GM12878 (cell line): ENCODE measurements around the gene AMPH. TPM values are rescaled to one million over a fixed set of nuclear protein-coding genes. Genes with fewer than 3 reads are reported as not detected.

Source experiments
- ATAC-seq: fragments of 200-7000 bp; cut with Tn5 transposase; 3 replicates; pipeline ENCODE4 v1.9.1; 2020; ENCODE audit warnings: mild to moderate bottlenecking, moderate library complexity
- BruUV-seq: library from RNA; stranded (reverse); fragments of 400-500 nt; replicated peaks from 2 replicates; lab custom pipeline; 2021; lab: Mats Ljungman, UMichigan
- CTCF ChIA-PET: fragments of 300-600 bp; sonication (Branson Sonifier 250); formaldehyde crosslinking; extraction: SDS; loops from one replicate; lab custom pipeline; 2021; ENCODE audit warnings: inconsistent platforms; lab: Yijun Ruan, JAX
- POLR2A ChIA-PET: fragments of 350-600 bp; formaldehyde crosslinking; extraction: SDS; loops from one replicate; lab custom pipeline; 2021; ENCODE audit warnings: inconsistent platforms; lab: Charles Lee
- RAD21 ChIA-PET: fragments of 300-600 bp; sonication (Branson Sonifier 250); formaldehyde crosslinking; loops from one replicate; lab custom pipeline; 2023; ENCODE audit warnings: antibody characterized with exemption; ENCODE audit not compliant: unreplicated experiment; lab: Charles Lee
- SMC1A ChIA-PET: fragments of 300-600 bp; sonication (Branson Sonifier 250); formaldehyde crosslinking; loops from one replicate; lab custom pipeline; 2023; ENCODE audit not compliant: unreplicated experiment, uncharacterized antibody; lab: Charles Lee
- DNase-seq: peaks from one replicate; pipeline ENCODE4 v3.0.0-alpha.2; 2011; ENCODE audit warnings: low read depth, low spot score
- FAIRE-seq: peaks from 3 replicates; lab custom pipeline; 2011; peaks lifted over from hg19 to GRCh38; lab: Jason Lieb, UNC
- H2AFZ ChIP-seq: 2 replicates; pipeline ENCODE4 v1.6.0; 2011; ENCODE audit warnings: low read depth, low read length, control low read depth; ENCODE audit not compliant: control insufficient read depth
- H3K27ac ChIP-seq: 2 replicates; pipeline ENCODE4 v1.5.1; 2011; ENCODE audit warnings: control low read depth; ENCODE audit not compliant: control insufficient read depth, insufficient read depth
- H3K27me3 ChIP-seq, 2 experiments: replicated peaks in 1 of 2; 2 replicates each; pipeline versions ENCODE4 v1.6.0 to v1.6.1; 2011; ENCODE audit warnings: low read length in 1 of 2; ENCODE audit not compliant: control insufficient read depth in 2 of 2, insufficient read depth in 2 of 2
- H3K36me3 ChIP-seq, 2 experiments: 2 replicates each; pipeline ENCODE4 v1.5.1; 2011; ENCODE audit warnings: low read length in 1 of 2; ENCODE audit not compliant: control insufficient read depth in 2 of 2, insufficient read depth in 2 of 2
- H3K4me1 ChIP-seq: 2 replicates; pipeline ENCODE4 v1.6.1; 2011; ENCODE audit warnings: mild to moderate bottlenecking, low read length, moderate library complexity, mixed read lengths; ENCODE audit not compliant: control insufficient read depth, insufficient read depth
- H3K4me2 ChIP-seq: 2 replicates; pipeline ENCODE4 v1.6.0; 2011; ENCODE audit warnings: control low read depth; ENCODE audit not compliant: control insufficient read depth, insufficient read depth
- H3K4me3 ChIP-seq: fragments of 200-600 bp; sonication (generic); 2 replicates; pipeline ENCODE4 v1.5.1; 2016
- H3K79me2 ChIP-seq: 2 replicates; pipeline ENCODE4 v1.6.0; 2011; ENCODE audit warnings: low read length; ENCODE audit not compliant: control insufficient read depth, insufficient read depth
- H3K9ac ChIP-seq: 2 replicates; pipeline ENCODE4 v1.8.0; 2011; ENCODE audit warnings: low read length, control low read depth, mixed read lengths; ENCODE audit not compliant: control insufficient read depth, insufficient read depth
- H3K9me3 ChIP-seq: replicated peaks from 3 replicates; pipeline ENCODE4 v1.5.1; 2011; ENCODE audit warnings: mild to moderate bottlenecking, low read length; ENCODE audit not compliant: control insufficient read depth, insufficient read depth
- H4K20me1 ChIP-seq: 2 replicates; pipeline ENCODE4 v1.6.0; 2011; ENCODE audit not compliant: control insufficient read depth, insufficient read depth
- BCL11A ChIP-seq: IDR thresholded peaks from 2 replicates; pipeline ENCODE4 v1.6.1; 2011; ENCODE audit warnings: low read depth, low read length
- BHLHE40 ChIP-seq, 2 experiments: fragments of 450-650 bp in 1 of 2; IDR thresholded peaks; 2 replicates each; pipeline ENCODE4 v1.6.1; 2011 to 2017; ENCODE audit warnings: low read depth in 2 of 2, borderline replicate concordance in 1 of 2, improper control_type of control experiment in 1 of 2, low read length in 1 of 2, mild to moderate bottlenecking in 1 of 2
- CBFB ChIP-seq: IDR thresholded peaks from 2 replicates; pipeline ENCODE4 v1.6.1; 2016; ENCODE audit warnings: antibody characterized with exemption, low read depth
- KAT2A ChIP-seq: conservative IDR thresholded peaks from 2 replicates; pipeline ENCODE4 v1.6.1; 2011; ENCODE audit warnings: low read depth, low read length; ENCODE audit not compliant: control insufficient read depth
- MEF2A ChIP-seq: IDR thresholded peaks from 2 replicates; pipeline ENCODE4 v1.6.1; 2011; ENCODE audit warnings: low read depth, mild to moderate bottlenecking, low read length, moderate library complexity; ENCODE audit not compliant: insufficient read depth
- POU2F2 ChIP-seq: IDR thresholded peaks from 3 replicates; pipeline ENCODE4 v1.6.1; 2011; ENCODE audit warnings: low read depth, mild to moderate bottlenecking, low read length, borderline replicate concordance
- SIN3A ChIP-seq: IDR thresholded peaks from 2 replicates; pipeline ENCODE4 v1.6.1; 2012; ENCODE audit warnings: low read depth, low read length, improper control_type of control experiment
- SMARCA5 ChIP-seq: fragments of 450-650 bp; IDR thresholded peaks from 2 replicates; pipeline ENCODE4 v1.6.1; 2017; ENCODE audit warnings: mild to moderate bottlenecking
- SMC3 ChIP-seq: IDR thresholded peaks from 2 replicates; pipeline ENCODE4 v1.6.1; 2011; ENCODE audit warnings: low read length, improper control_type of control experiment, borderline replicate concordance
- SUZ12 ChIP-seq: fragments of 200-600 bp; sonication (generic); IDR thresholded peaks from one replicate; pipeline ENCODE4 v1.6.1; 2018; ENCODE audit warnings: antibody characterized with exemption, mild to moderate bottlenecking; ENCODE audit not compliant: unreplicated experiment
- TBL1XR1 ChIP-seq: IDR thresholded peaks from 2 replicates; pipeline ENCODE4 v1.6.1; 2012; ENCODE audit warnings: low read depth, low read length, improper control_type of control experiment
- TCF7 ChIP-seq: IDR thresholded peaks from 2 replicates; pipeline ENCODE4 v1.6.1; 2014; ENCODE audit warnings: antibody characterized with exemption, borderline replicate concordance
- ZNF207 ChIP-seq: fragments of 450-650 bp; IDR thresholded peaks from 2 replicates; pipeline ENCODE4 v1.6.1; 2014; ENCODE audit warnings: antibody characterized with exemption, mild to moderate bottlenecking, borderline replicate concordance
- ZNF217 ChIP-seq: fragments of 450-650 bp; IDR thresholded peaks from 2 replicates; pipeline ENCODE4 v1.6.1; 2017; ENCODE audit warnings: antibody characterized with exemption, mild to moderate bottlenecking
- WGBS: methylation state at CpG from one replicate; pipeline ENCODE4 v1.1.6; 2016; ENCODE audit warnings: low lambda C conversion rate; ENCODE audit not compliant: insufficient replicate concordance, insufficient coverage; ENCODE audit errors: missing lambda C conversion rate; 5-methylcytosine and 5-hydroxymethylcytosine counted together
- in situ Hi-C: fragments of 300-500 bp; cut with MboI; formaldehyde crosslinking; loops from 9 replicates; pipeline ENCODE4 v1.14.3; 2018; ENCODE audit warnings: mixed read lengths
- intact Hi-C: fragments of 100-400 bp; cut with micrococcal nuclease; formaldehyde crosslinking; loops from one replicate; pipeline ENCODE4 v1.14.2; 2022; ENCODE audit not compliant: unreplicated experiment
- polyA plus RNA-seq, 11 experiments: library from polyadenylated mRNA; depleted of rRNA in 4 of 11; unstranded in 6 of 11; stranded (reverse) in 5 of 11; fragments of >200 nt; fragmentation: Nextera tagmentation in 4 of 11; fragmentation: Illumina TruSeq in 1 of 11; extraction: Ambion mirVana in 4 of 11; extraction: Trizol in 1 of 11; gene quantifications; 1 replicate in 1 of 11; 2 replicates in 10 of 11; pipeline versions ENCODE4 v1.2.1 to v1.2.3, GENCODE V29; 2011 to 2016; ENCODE audit warnings: inconsistent platforms in 2 of 11, missing spikeins in 2 of 11, low read depth in 1 of 11
- total RNA-seq, 4 experiments: library from RNA; depleted of rRNA in 3 of 4; stranded (reverse); fragments of >200 nt in 3 of 4; fragmentation: Illumina TruSeq in 1 of 4; extraction: Trizol in 1 of 4; gene quantifications; 2 replicates each; pipeline versions ENCODE4 v1.2.1 to v1.2.3, GENCODE V29; 2013 to 2021
- TF ChIP-seq, protein P1 (sequence below): IDR thresholded peaks from 2 replicates; pipeline ENCODE4 v1.6.1; 2011; ENCODE audit warnings: low read depth, low read length, improper control_type of control experiment, borderline replicate concordance

Gene AMPH
- total and polyA plus RNA-seq, 10 of the 15 experiments (the other 5 are each of a cell fraction or from before 2014, with no cell fraction given), result 0.03 to 0.24 (median 0.08) TPM; not detected in 2

DNA sequence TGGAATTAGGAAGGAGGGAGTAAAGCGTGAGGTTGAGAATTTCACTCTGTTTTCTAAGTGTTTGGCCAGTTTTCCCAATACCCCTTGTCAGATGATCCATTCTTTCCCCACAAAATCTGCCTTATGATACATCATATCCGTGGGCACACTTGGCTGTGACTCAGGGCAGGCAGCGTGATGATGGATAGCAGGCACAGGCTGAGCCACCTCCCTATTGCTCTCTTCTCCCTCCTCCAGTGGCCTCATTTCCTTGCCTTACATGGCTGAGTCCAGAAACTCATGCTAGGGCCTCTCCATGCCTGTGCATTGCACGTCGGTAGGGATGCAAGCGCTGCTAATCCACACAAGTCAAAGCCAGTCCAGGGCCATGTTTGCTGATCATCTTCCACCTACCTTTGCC lies 128.3 kb downstream of the AMPH start:
- CTCF ChIA-PET, result no interaction called here
- WGBS, result 44% methylated on average over 6 of the region's 6 CpGs
- H3K9ac ChIP-seq, result no peak overlapping the region
- TF ChIP-seq SMC3 (no peak), SUZ12 (no peak), CBFB (no peak), SIN3A (no peak), BHLHE40 (IDR thresholded peaks at IDR 0.05; ENCODE audit: borderline replicate concordance in 1 of 2, low read depth in 2 of 2, low read length in 1 of 2) (no peak), TCF7 (no peak), MEF2A (no peak), ZNF217 (no peak), SMARCA5 (no peak), TBL1XR1 (no peak), KAT2A (no peak), POU2F2 (no peak), ZNF207 (no peak), BCL11A (no peak)
- TF ChIP-seq, protein P1, sequence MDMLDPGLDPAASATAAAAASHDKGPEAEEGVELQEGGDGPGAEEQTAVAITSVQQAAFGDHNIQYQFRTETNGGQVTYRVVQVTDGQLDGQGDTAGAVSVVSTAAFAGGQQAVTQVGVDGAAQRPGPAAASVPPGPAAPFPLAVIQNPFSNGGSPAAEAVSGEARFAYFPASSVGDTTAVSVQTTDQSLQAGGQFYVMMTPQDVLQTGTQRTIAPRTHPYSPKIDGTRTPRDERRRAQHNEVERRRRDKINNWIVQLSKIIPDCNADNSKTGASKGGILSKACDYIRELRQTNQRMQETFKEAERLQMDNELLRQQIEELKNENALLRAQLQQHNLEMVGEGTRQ, result no peak
- TF ChIP-seq, all 136 proteins: peak for 0
- DNase-seq (no peak), ATAC-seq (no peak), FAIRE-seq (no peak)
- Histone ChIP-seq H3K27me3 (no peaks in the 10 kb centered on the region; a peak in 1 of 4 replicates), H3K27ac (no peak overlapping the region), H3K36me3 (no peaks in the 10 kb centered on the region), H3K4me3 (no peak overlapping the region), H3K79me2 (no peaks in the 10 kb centered on the region), H4K20me1 (no peaks in the 10 kb centered on the region), H3K4me1 (no peaks in the 10 kb centered on the region), H2AFZ (no peak overlapping the region), H3K9me3 (no peaks in the 10 kb centered on the region), H3K4me2 (no peak overlapping the region)
- ChIA-PET SMC1A (no interaction called here), POLR2A (no interaction called here), RAD21 (no interaction called here)
- intact Hi-C loops, result no loop called here
- BruUV-seq, result no TSS peak
- in situ Hi-C loops, result no loop called here
